HG03354 (cell line): ENCODE measurements around the gene ZNF506.
"Not testable (repeated sequence)": the region's sequence is repeated elsewhere in the genome, so short reads cannot be mapped to it uniquely, and the experiment has no call there.

Experiments used
- ATAC-seq: cut with Tn5 transposase; IDR thresholded peaks from one replicate; pipeline ENCODE4 v1.9.1; 2021; ENCODE audit warnings: mild to moderate bottlenecking; ENCODE audit not compliant: unreplicated experiment, poor library complexity, severe bottlenecking

The ZNF506 gene

GRCh38 chr19:19821366-19821951 is at the start of gene ZNF506:
Gene ZNF506 (minus strand): TSS chr19:19821750. CDS start chr19:19821603, 147 bp downstream.
- peak; percentile 91 for ATAC-seq

GRCh38 chr19:19870086-19870485 is 48.5 kb upstream of the ZNF506 start:
- ATAC-seq, result not testable (repeated sequence)

DNA sequence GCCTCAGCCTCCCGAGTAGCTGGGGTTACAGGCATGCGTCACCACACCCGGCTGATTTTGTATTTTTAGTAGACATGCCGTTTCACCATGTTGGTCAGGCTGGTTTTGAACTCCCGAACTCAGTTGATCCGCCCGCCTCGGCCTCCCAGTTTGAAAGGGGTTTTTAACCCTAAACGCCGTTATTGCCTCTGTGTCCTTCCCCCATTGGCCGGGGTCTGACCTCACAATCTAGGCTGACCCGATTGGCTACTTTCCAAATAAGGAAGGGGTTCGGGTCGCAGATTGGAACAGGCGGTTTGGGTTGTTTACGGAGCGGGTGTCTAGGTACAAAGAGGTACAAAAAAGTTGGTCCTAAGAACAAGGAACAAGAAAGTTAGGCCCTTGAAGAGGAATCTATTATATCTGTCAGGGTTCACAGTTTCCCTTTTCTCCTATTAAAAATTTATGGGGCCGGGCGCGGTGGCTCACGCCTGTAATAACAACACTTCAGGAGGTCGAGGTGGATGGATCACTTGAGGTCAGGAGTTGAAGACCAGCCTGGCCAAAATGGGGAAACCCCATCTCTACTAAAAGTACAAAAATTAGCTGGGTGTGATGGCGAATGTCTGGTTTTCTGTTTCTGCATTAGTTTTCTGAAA is 45.2 kb upstream of the ZNF506 start:
- ATAC-seq, result no peak

- peak; percentile 97 for ATAC-seq
These were observed 44.4 kb upstream of the ZNF506 start, which contains the start of gene ZNF253 for GRCh38 chr19:19865750-19866610. Gene ZNF253 (plus strand): TSS chr19:19865882. CDS start chr19:19865997, 115 bp downstream.

DNA sequence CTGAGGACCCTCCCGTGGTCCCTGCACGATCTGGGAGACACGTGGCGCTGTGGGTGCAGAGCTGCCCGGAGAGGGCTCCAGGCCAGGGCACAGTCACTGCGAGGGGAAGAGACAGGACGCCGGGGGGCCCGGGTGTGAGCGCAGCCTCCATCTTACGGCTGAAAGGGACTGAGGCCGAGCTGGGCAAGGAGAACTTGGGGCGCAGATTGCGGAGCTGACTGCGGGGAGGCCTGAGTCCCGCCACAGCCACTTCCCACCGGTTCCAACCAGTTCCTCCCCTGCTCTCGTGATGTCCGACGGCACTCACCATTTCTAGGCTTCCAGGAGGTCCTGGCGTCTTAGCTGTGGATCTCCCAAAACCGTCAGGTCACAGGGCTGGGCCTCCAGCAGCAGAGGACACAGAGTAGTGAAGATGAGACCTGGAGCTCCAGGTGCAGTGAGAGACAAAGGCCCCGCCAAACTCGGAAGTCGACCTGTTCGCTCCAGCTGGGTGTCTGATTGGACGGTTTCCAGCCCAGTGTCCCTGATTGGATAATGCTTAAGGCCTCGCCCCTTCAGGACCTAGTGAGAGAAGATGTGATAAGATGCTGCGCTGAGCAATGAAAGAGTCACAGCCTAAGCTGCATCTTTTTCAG is 39.3 kb upstream of the ZNF506 start:
- no peak for ATAC-seq

GRCh38 chr19:19858751-19859150 is 37.2 kb upstream of the ZNF506 start:
- no peak for ATAC-seq

GRCh38 chr19:19851740-19852139 is 30.2 kb upstream of the ZNF506 start:
- not testable (repeated sequence) for ATAC-seq

DNA sequence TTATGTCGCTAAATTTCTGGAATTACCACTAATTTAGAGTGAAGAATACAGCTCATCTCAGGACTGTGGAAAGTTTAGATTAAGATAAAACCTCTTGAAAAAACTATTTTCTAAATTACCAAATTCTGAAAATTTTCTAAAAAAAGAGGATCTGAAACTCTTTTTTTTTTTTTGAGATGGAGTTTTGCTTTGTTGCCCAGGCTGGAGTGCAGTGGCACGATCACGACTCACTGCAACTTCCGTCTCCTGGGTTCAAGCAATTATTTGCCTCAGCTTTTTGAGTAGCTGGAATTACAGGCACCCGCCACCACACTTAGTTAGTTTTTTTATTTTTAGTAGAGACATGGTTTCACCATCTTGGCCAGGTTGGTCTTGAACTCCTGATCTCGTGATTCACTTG is 27.5 kb upstream of the ZNF506 start:
- ATAC-seq, result no peak

DNA sequence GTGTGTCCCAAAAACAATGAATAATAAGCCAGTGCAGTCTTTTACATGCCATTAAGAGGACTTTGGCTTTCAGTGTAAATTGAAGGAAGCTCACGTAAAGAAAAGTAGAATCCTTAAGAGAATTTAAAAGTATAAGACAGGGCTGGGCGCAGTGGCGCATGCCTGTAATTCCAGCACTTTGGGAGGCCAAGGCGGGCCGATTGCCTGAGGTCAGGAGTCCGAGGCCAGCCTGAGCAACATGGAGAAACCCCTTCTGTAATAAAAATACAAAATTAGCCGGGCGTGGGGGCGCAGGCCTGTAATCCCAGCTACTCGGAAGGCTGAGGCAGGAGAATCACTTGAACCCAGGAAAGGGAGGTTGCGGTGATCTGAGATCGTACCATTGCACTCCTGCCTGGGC is 26.2 kb upstream of the ZNF506 start:
- no peak for ATAC-seq

DNA sequence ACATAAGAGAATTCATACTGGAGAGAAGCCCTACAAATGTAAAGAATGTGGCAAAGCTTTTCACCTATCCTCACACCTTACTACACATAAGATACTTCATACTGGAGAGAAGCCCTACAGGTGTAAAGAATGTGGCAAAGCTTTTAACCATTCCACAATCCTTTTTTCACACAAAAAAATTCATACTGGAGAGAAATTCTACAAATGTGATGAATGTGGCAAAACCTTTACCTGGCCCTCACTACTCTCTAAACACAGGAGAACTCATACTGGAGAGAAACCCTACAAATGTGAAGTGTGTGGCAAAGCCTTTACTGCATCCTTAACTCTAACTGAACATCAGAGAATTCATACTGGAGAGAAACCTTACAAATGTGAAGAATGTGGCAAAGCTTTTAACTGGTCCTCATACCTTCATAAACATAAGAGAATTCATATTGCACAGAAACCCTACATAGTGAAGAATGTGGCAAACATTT is 14.0 kb upstream of the ZNF506 start:
- ATAC-seq, result no peak

DNA sequence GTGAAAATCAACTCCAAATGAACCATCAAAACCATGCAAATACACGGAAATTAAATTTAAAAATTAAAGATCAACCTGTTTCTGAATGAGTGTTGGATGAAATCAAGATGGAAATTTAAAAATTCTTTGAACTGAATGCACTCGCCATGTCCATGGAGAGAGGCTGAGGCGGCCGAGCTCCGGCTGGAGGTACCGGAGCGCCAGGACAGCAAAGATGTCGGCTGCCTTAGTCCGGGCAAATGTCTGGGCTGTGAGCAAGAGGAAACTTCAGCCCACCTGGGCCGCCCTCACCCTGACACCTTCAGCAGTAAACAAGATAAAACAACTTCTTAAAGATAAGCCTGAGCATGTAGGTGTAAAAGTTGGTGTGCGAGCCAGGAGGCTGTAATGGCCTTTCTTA is 5.3 kb upstream of the ZNF506 start:
- no peak for ATAC-seq

- no peak for ATAC-seq
These were observed 2.4 kb upstream of the ZNF506 start for GRCh38 chr19:19823916-19824315.

- peak; percentile 2 for ATAC-seq
These were observed 426 bp upstream of the ZNF506 start for GRCh38 chr19:19821976-19822375.

- ATAC-seq, result no peak
These were observed 703 bp downstream of the ZNF506 start for GRCh38 chr19:19820774-19821320.

DNA sequence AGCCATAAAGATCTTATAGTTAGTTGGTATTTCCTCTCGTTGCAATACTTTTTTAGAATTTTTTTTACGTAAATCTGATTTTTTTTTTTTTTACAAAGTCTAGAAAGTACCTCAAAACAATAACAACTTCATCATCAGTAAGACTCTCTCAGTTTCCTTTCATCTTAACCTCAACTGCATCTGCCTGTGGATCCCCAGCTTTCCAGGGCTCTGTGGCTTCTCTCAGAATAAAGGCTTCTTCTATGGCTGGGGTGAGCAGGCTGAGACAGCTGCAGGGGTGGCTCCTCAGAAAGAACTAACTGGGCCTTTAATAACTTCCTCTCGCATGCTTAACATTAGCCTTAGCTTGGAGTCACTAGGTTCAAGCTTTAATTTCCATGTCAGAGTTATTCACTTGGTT is 4.2 kb downstream of the ZNF506 start:
- ATAC-seq, result no peak

DNA sequence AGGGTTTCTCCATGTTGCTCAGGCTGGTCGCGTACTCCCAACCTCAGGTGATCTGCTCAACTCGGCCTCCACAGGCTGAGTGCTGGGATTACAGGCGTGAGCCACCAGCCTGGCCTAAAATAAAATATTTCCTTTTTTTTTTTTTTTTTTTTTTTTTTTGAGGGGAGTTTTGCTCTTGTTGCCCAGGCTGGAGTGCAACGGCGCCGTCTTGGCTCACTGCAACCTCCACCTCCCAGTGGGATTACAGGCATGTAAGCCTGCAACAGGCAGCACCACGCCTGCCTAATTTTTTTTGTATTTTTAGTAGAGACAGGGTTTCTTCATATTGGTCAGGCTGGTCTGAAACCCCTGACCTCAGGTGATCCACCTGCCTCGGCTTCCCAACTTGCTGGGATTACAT is 4.9 kb downstream of the ZNF506 start:
- ATAC-seq, result no peak

DNA sequence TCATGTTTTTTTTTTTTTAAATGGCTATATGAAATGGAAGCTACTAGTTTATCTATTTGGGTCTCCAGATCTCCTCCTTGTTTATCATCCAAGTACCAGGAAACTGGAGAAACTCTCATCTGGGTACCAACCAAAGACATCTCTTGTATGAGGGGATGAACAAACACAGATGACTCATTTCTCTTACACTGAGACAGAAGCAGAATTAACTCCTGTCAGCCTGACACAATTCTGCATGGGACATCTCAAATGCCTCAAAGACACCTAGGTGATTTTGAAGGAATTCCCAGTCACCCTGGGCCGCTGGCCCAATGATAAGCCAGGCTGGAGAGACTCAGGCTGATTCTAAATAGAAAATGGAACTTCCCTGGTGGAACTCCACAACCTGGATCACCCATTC is 9.6 kb downstream of the ZNF506 start:
- not testable (repeated sequence) for ATAC-seq

DNA sequence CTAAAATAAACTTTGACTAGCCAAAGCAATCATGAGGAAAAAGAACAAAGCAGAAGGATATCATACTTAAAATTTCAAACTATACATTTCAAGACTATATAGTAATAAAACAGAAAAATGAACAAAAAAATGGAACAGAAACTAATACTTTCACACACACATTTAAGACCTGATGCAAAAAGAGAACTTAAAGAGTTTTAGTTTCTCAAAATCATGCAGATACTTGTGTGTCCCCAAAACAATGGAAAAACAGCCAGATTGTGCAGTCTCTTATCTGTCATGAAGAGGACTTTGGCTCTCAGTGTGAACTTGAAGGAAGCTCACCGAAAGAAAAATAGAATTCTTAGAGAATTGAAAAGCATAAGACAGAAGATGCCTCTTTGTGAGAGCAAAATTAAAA is 16.1 kb downstream of the ZNF506 start:
- ATAC-seq, result no peak

- ATAC-seq, result no peak
These were observed 33.5 kb downstream of the ZNF506 start for GRCh38 chr19:19788015-19788414.

- not testable (repeated sequence) for ATAC-seq
These were observed 36.1 kb downstream of the ZNF506 start for GRCh38 chr19:19785476-19785875.
